GM19455 (cell line): ENCODE results near the gene PDGFRB.

Source experiments
- ATAC-seq: cut with Tn5 transposase; IDR thresholded peaks from one replicate; pipeline ENCODE4 v1.9.1; 2021; ENCODE audit not compliant: unreplicated experiment

PDGFRB gene

DNA sequence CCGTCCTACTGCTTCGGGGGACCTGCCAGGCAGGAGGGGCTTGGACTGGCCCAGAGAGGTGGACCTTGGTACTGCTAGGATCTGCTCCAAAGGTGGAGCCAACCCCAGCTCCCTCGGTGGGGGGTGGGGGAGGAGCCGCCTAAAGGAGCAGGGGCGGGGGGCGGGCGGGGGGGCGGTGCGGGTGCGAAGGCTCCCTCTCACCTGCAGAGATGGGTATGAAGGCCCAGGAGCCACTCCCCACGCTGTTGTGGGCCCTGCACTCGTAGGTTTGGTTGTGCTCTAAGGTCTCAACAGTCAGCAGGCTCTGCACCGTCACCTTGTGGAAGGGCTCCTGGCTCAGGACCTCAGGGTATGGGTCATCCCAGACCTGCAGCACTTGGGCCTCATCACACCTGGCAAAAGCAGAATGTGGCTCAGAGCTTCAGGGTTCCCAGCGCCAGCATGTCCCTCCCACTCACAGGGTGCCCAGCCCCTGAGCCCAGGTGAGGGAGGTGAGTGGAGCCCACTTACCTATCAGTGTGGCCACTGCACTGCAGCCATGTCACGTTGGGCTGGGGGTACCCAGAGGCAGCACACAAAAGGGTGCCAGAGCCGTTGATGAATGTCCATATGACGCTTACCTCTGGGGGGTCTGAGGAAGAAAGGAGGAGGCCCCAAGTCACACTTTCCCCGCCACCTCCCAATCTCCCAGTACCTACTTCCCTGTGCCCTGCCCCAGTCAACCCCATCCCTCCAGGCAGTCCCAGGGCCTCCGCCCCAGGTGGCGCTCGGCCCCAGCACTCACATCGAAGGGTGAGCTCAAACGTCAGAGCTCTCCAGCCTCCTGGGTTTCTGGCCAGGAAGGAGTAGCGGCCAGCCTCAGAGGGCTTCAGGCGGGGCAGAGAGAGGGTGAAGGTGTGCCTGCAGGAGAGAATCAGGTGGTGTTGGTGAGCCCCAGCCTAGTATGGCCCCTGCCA, 85.7 kb downstream of the PDGFRB start:
- ATAC-seq: no peak

- ATAC-seq: no peak
These were observed 86.5 kb downstream of the PDGFRB start for GRCh38 chr5:150068961-150069645.

DNA sequence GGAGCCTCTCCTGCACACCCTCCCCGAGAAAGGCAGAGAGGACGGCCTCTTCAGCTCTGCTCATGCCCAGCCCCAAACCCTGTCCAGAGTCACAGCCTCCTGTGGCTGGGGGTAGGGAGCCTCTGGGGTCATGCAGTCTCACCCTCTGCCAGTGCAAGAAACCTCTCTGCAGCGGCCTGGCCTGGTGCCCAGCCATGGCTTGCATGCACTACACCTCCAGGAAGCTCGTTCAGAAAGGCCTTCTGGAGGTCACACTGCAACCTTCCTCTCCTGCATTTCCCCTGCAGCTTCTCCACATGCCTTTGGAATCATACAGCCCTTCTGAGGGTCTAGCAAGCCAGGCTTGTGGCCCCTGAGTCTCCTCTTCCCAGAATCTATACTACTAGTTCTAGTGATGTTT, 87.2 kb downstream of the PDGFRB start:
- ATAC-seq: no peak

- ATAC-seq: no peak
These were observed 87.6 kb downstream of the PDGFRB start for GRCh38 chr5:150068071-150068470.

GRCh38 chr5:150067405-150067960, 88.2 kb downstream of the PDGFRB start:
- no peak for ATAC-seq

DNA sequence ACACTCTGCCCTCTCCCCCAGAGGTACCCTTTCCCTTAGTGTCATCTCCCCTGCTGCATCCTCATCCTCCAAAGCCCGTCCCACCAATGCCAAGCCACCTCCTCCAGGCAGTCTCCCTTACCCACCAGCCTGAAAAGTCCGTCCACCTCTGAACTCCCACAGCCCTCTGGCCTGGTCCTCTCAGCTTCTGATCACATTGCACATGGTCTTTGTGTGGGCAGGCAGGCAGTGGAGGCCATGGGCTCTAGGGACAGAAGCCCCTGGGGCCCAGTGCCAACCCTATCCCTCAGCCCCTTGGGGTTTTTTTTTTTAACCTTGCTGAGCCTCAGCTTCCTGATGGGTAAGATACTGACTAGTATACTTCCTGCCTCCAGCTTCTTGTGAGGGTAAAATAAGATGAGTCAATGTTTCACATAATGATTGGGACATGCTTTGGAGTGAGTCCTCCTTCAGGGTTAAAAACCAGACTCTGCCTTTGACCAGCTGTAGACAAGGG, 88.7 kb downstream of the PDGFRB start:
- no peak for ATAC-seq

GRCh38 chr5:150066436-150066835, 89.2 kb downstream of the PDGFRB start:
- no peak for ATAC-seq

DNA sequence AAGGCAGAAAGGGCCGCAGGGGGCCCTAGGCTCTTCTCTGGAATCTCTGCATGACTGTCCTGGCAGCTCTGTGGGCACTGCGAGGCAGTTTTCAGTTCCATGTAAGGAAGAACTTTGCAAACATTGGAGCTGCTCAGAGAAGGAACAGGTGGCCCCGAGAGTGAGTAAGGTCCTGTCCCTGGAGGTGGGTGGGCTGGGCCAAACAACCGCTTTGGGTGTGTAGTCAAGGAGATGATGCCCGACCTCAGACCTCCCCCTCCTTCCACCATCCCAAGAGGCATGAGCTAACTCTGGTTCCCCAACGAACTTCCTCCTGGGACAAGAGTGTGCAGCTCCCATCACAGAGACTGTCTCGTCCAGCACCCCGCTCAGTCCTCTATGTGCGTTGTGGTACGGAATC, 89.8 kb downstream of the PDGFRB start:
- ATAC-seq: no peak

- no peak for ATAC-seq
These were observed 90.3 kb downstream of the PDGFRB start for GRCh38 chr5:150065346-150065745.

DNA sequence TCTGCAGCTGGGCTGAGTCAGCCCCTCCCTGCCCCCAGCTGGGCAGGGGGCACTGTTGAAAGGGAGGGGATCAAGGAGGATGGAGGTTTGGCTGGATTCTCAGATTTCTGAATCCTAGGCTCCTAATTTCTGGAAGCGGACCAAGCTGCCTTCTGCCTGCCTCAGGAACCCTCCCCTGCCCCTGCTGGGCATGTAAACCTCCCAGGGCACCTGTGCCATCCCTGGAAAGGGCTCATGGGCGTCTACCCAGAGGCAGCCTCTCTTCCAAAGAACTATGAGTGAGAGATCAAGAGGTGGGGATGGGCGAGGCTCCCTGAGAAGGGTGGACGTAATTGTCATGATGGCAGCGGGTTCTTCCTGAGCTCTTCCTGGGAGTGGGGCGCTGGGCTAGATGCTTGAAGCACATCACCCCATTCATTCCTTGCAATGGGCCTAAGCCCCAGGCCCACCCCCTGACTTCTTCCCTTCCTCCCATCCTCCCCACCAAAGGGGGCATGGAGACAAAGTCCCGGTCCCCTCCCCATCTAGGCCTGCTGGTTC, 90.9 kb downstream of the PDGFRB start:
- ATAC-seq: no peak
